Lower leg skin (tissue), 3 donors: Measurements from ENCODE around the gene TNIP3.

ENCODE experiments used
- POLR2A ChIP-seq, 2 donors: fragments of 450-650 bp; IDR thresholded peaks; one replicate each; pipeline ENCODE4 v1.6.1; 2016 to 2017; ENCODE audit warnings: antibody characterized with exemption in 2 of 2, mild to moderate bottlenecking in 1 of 2, moderate library complexity in 1 of 2
- TF ChIP-seq, protein P1 (sequence below), 3 donors: fragments of 450-650 bp; IDR thresholded peaks; one replicate each; pipeline ENCODE4 v1.5.1; 2016; ENCODE audit warnings: antibody characterized with exemption in 3 of 3, mild to moderate bottlenecking in 3 of 3, moderate library complexity in 2 of 3

GRCh38 chr4:121164291-121164690, at the start of gene TNIP3:
- TF ChIP-seq, protein P1, sequence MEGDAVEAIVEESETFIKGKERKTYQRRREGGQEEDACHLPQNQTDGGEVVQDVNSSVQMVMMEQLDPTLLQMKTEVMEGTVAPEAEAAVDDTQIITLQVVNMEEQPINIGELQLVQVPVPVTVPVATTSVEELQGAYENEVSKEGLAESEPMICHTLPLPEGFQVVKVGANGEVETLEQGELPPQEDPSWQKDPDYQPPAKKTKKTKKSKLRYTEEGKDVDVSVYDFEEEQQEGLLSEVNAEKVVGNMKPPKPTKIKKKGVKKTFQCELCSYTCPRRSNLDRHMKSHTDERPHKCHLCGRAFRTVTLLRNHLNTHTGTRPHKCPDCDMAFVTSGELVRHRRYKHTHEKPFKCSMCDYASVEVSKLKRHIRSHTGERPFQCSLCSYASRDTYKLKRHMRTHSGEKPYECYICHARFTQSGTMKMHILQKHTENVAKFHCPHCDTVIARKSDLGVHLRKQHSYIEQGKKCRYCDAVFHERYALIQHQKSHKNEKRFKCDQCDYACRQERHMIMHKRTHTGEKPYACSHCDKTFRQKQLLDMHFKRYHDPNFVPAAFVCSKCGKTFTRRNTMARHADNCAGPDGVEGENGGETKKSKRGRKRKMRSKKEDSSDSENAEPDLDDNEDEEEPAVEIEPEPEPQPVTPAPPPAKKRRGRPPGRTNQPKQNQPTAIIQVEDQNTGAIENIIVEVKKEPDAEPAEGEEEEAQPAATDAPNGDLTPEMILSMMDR (IDR thresholded peaks at IDR 0.05): no peak
- TF ChIP-seq POLR2A (IDR thresholded peaks at IDR 0.05): no peak
